NCI-H1105 (cell line): ENCODE results near the gene AQR.
"Not testable (repeated sequence)": the region's sequence is repeated elsewhere in the genome, so short reads cannot be mapped to it uniquely, and the experiment has no call there.

Experiments
- DNase-seq: peaks from one replicate; lab custom pipeline; 2025; lab: John Stamatoyannopoulos, UW

Gene AQR

GRCh38 chr15:34969340-34970097 is at the start of gene AQR:
Gene AQR, minus strand, starts transcription at chr15:34969742. Its CDS starts 129 bp downstream, at chr15:34969613.
- DNase-seq, result peak; percentile 82

GRCh38 chr15:35014241-35014640 is 44.7 kb upstream of the AQR start:
- DNase-seq, result no peak

- no peak for DNase-seq
Observed at GRCh38 chr15:35013370-35013769, 43.8 kb upstream of the AQR start.

GRCh38 chr15:35007397-35007796 is 37.9 kb upstream of the AQR start:
- no peak for DNase-seq

GRCh38 chr15:35005933-35006332 is 36.4 kb upstream of the AQR start:
- DNase-seq, result no peak

- DNase-seq, result no peak
Observed at GRCh38 chr15:35003928-35004327, 34.4 kb upstream of the AQR start.

GRCh38 chr15:35000511-35000910 is 31.0 kb upstream of the AQR start:
- DNase-seq, result no peak

GRCh38 chr15:34999906-35000305 is 30.4 kb upstream of the AQR start:
- no peak for DNase-seq

- no peak for DNase-seq
Observed at GRCh38 chr15:34994925-34995324, 25.4 kb upstream of the AQR start.

- no peak for DNase-seq
Observed at GRCh38 chr15:34993877-34994276, 24.3 kb upstream of the AQR start.

- no peak for DNase-seq
Observed at GRCh38 chr15:34993412-34993811, 23.9 kb upstream of the AQR start.

GRCh38 chr15:34988027-34988902 is 18.7 kb upstream of the AQR start, which contains the start of gene ZNF770:
Gene ZNF770, minus strand, starts transcription at chr15:34988287. Its CDS starts 4,853 bp downstream, at chr15:34983434.
- DNase-seq, result peak; percentile 45

- no peak for DNase-seq
Observed at GRCh38 chr15:34987609-34988026, 18.1 kb upstream of the AQR start.

- DNase-seq, result no peak
Observed at GRCh38 chr15:34986771-34987480, 17.4 kb upstream of the AQR start.

- DNase-seq, result no peak
Observed at GRCh38 chr15:34986326-34986725, 16.8 kb upstream of the AQR start.

- DNase-seq, result no peak
Observed at GRCh38 chr15:34984889-34985630, 15.5 kb upstream of the AQR start.

- no peak for DNase-seq
Observed at GRCh38 chr15:34976743-34977142, 7.2 kb upstream of the AQR start.

GRCh38 chr15:34976073-34976472 is 6.5 kb upstream of the AQR start:
- no peak for DNase-seq

- no peak for DNase-seq
Observed at GRCh38 chr15:34973512-34973911, 4.0 kb upstream of the AQR start.

- DNase-seq, result not testable (repeated sequence)
Observed at GRCh38 chr15:34970098-34970643, 629 bp upstream of the AQR start.

- no peak for DNase-seq
Observed at GRCh38 chr15:34964277-34964676, 5.3 kb downstream of the AQR start.
